HG03442 (cell line): ENCODE data around the gene TBC1D25.
"Not testable (repeated sequence)": the region's sequence is repeated elsewhere in the genome, so short reads cannot be mapped to it uniquely, and the experiment has no call there.

Experiments used
- ATAC-seq: cut with Tn5 transposase; IDR thresholded peaks from one replicate; pipeline ENCODE4 v1.9.1; 2021; ENCODE audit warnings: mild to moderate bottlenecking, moderate library complexity; ENCODE audit not compliant: unreplicated experiment

Gene TBC1D25

DNA sequence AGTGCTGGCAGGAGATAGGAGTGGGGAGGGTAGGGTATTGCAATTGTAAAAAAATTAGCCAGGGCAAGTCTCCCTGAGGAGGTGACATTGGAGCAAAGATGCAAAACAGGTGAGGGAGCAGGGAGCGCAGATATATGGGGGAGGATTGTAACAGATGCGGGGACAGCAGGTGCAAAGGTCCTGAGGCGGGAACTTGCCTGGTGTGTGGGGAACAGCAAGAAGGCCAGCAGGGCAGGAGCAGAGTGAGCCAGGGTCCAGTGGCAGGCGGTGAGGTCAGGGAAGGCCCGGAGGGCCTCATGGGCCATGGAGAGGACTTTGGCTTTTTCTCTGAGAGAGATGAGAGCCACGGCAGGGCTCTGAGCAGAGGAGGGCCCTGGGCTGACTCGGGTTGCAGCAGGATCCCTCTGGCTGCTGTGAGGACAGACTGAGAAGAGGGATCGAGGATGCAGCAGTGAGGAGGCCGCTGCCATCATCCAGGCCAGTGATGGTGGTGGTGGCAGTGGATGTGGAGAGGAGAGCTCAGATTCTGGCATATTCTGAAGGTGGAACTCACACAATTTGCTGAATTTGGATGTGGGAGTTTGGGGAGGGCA is 24.6 kb upstream of the TBC1D25 start:
- no peak for ATAC-seq

DNA sequence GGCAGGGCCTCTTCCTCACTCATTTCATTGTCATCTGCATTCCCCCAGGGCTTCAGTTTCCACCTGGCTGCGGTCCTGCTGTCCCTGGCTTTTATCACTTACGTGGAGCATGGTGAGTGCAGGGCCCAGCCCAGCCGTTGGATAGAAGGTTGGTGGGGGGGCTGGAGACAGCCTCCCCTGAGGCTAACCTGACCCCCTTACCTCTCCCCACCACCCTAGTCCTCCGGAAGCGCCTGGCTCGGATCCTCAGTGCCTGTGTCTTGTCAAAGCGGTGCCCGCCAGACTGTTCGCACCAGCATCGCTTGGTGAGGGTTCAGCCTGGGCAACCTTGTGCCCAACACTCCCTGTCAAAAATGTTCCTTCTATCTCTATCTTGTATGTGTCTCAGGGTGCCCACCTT is 23.7 kb upstream of the TBC1D25 start:
- ATAC-seq: no peak

DNA sequence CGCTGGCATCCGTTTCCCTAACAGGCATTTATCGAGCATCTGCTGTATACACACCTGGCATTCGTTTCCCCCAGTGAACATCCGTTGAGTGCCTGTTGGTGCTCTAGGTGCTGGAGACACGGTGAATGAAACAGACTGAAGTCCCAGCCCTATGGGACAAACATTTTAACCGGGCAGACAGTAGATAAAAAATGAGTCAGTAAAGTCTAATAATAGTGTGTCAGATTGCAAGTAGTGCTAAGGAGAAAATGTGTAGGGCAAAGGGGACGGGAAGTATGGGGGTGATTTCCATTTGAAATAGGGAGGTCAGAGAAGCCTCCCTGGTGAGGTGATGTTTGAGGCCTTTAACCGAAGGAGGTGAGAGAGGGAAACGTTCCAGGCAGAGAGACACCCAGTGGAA is 23.2 kb upstream of the TBC1D25 start:
- ATAC-seq: no peak

DNA sequence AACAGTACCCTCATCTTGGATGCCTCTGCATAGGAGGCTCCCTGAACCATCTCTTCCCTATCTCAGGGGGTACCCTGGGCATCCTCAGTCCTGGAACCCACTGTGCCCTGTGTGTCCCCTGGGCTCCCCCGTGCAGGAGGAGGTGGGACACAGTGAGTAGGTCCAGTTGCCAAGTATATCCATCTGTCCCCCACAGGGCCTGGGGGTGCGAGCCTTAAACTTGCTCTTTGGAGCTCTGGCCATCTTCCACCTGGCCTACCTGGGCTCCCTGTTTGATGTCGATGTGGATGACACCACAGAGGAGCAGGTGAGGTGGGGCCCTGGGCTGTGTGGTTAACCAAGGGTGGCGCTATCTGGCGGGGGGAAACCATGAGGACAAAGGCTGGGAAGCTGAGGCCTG is 22.5 kb upstream of the TBC1D25 start:
- no peak for ATAC-seq

DNA sequence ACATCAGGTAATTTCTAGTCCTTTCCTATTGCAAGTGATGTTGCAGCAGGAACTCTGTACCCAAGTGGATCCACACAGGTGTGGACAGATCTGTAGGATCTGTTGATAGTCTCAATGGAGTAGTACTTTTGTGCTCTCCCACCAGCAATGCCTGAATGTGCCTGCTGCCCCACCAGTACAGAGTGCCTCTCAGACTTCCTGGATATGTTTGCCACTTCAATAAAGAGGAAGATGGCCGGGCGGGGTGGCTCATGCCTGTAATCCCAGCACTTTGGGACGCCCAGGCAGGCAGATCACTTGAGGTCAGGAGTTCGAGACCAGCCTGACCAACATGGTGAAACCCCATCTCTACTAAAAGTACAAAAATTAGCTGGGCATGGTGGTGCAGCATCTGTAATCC is 20.0 kb upstream of the TBC1D25 start:
- not testable (repeated sequence) for ATAC-seq

DNA sequence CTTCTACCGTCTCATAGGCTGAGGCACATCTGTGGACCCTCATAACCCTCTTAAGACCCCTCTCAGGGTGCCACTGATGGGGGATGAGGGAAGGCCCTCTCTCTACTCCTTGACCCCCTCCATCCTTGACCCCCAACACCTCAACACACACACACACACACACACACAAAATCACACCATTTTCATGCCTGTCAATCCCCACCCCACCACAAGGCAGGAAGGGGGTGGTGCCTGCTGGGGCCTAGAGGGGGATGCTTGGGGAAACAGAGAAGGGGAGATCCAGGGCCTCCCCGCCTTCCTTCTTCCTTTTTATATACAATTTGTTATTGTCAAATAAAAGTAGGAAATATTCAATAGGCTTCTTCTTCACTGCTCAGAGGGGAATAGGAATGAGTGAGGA is 19.1 kb upstream of the TBC1D25 start:
- ATAC-seq: no peak

DNA sequence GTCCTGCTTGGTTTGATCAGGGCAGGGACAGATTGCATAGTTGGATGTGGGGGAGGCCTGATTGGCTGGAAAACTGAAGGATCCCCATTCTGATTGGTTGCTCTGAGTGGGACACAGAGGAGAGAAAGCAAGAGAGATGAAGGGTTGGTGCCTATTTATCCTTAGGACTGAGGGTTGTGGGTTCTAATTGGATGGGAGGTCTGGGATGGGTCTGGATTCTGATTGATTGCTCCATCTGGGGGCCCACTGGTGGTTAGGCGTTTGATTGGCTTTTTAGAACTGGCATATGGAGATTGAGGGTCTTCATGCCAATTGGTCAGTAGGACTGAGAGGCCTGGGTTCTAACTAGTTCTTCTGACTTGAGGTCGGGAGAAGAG is 18.6 kb upstream of the TBC1D25 start:
- no peak for ATAC-seq

DNA sequence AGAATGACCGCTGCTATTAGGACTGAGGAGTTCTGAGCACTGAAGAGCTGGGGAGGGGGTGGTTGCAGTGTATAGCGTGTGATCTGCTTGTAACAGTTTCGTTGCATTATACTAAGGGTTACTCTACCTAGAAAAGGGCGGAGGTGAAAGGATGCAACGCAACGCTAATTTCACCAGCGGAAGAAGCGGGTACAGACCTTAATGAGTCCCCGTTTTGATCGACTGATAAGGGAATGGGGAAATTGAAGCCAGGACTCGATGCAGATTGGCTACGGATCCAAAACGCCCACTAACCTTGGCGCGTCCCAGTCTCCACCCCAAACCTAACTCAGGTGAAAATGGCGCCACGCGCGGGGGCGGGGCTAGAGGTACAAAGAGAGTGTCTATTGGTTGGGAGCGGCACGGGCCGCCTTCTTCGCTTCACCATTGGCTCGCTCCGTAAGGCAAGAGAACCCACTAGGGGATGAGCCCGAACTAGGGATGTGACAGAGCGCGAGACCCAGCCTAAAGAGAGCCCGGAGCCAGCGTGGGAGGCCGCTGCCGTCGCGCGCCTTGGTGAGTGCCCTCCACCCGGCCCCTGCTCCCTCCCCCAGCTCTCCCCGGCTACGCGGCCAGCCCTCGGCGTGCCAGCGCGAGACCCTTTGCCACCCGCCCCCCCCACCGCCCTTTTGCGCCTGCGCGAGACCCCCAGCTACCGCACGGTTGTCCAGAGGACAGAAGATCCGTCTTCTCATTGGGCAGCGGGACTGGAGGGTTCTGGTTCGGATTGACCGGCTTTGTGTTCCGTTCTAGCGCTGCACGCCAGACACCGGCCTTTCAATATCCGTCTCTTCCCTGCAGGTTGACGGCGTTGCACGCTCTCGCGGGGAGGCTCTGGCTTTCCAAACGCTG is 17.9 kb upstream of the TBC1D25 start, which contains the start of gene EBP:
Gene EBP (plus strand): TSS at position 456 of the 891 bp plus-strand sequence. CDS start 1,964 bp downstream, outside the sequence.
- ATAC-seq: peak; percentile 98

DNA sequence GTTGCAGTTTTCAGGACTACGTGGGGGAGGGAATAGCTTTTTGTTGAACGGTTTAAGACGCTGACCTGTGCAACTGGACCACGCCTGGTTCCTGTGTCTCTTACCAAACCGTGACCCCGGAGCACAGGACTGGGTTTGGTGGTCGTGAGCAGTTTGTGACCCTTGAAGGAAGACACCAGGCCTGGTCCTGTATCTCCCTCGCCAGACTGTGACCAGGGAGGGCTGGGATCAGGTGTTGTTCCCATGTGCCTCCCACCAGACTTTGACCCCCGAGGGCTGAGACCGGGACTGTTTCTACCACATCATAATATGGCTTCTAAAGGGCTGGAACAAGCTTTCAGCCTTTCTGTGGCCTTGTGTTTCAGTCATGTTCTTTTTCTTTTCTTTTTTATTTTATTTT is 17.2 kb upstream of the TBC1D25 start:
- ATAC-seq: no peak

DNA sequence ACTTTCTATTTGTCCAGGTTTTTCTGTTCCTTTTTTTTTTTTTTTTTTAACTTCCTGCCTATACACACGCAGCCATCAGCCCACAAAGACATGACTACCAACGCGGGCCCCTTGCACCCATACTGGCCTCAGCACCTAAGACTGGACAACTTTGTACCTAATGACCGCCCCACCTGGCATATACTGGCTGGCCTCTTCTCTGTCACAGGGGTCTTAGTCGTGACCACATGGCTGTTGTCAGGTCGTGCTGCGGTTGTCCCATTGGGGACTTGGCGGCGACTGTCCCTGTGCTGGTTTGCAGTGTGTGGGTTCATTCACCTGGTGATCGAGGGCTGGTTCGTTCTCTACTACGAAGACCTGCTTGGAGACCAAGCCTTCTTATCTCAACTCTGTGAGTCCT is 15.8 kb upstream of the TBC1D25 start:
- ATAC-seq: no peak

DNA sequence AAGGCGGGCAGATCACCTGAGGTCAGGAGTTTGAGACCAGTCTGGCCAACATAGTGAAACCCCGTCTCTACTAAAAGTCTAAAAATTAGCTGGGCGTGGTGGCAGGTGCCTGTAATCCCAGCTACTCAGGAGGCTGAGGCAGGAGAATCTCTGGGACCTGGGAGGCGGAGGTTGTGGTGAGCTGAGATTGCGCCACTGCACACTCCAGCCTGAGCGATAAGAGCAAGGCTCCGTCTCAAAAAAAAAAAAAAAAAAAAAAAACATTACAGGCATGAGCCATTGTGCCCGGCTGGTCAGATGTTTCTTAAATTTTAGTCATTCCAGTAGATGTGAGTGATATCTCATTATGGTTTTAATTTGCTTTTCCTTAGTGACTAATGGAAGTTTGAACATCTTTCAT is 13.7 kb upstream of the TBC1D25 start:
- not testable (repeated sequence) for ATAC-seq

DNA sequence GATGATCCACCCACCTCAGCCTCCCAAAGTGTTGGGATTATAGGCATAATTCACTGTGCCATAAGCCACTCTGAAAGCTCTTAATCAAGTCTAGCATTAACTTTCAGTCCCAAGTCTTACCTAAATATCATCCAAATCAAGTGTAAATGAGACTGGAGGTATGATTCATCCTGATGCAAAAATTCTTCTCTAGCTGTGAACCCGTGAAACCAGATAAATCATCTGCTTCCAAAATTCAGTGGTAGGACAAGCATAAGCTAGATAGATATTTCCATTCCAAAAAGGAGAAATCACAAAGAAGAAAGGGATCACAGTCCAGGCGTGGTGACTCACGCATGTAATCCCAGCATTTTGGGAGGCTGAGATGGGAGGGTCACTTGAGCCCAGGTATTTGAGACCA is 8.8 kb upstream of the TBC1D25 start:
- ATAC-seq: no peak

DNA sequence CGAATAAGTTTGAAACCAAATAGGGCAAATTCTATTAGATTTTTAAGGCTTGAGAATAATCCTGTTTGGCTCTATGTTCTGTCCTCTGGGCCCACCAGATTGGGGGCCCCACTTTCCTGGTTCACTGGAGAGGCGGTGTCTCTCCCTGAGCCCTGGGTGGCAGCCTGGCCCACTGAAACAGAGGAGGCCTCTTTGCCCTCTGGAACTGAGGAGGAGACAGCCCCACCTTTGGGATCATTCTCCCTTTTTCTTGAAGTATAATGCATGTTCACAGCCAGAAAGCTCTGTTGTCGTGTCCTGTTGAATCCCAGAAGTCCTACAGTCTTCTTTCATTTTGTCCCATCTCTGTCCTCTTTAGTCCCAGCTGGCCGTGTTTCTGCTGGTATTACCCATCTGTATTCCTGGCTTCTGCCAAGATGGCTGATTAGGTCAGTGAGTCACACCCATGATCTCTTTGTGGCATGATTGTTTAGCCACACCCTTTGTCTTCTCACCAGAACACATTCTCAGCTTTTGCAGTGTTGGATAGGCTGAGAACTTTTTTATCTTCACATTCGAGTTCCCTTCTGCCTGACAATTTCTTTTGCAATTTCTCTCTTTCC is 8.1 kb upstream of the TBC1D25 start:
- no peak for ATAC-seq

DNA sequence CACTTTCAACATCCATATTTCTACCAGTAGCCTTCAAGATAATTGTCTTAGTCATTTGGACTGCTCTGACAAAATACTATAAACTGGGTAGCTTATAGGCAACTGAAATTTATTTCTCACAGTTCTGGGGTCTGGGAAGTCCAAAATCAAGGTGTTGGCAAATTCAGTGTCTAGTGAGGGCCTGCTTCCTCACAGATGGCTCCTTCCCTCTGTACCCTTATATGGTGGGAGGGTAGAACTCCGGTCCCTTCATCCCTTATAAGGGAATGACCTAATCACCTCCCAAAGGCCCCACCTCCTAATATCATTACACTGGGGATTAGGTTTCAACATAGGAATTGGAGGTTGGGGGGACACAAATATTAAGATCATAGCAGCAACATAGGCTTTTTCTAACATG is 7.4 kb upstream of the TBC1D25 start:
- no peak for ATAC-seq

DNA sequence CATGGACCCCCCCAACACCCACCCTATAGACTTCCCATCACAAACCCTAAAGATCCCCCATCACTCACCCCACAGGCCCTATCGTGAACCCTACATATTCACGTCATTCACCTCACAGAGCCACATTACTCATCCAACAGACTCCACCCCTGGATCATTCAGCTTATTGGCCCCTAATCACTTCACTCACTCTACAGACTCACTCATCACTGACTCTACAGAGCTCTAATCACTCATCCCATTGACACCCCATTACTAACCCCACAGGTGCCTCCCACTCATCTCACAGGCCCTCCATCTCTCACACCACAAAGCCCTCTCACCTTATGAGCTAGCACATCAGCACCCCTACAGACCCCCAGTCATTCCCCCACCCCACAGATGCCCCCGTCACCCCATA is 6.3 kb upstream of the TBC1D25 start:
- no peak for ATAC-seq

DNA sequence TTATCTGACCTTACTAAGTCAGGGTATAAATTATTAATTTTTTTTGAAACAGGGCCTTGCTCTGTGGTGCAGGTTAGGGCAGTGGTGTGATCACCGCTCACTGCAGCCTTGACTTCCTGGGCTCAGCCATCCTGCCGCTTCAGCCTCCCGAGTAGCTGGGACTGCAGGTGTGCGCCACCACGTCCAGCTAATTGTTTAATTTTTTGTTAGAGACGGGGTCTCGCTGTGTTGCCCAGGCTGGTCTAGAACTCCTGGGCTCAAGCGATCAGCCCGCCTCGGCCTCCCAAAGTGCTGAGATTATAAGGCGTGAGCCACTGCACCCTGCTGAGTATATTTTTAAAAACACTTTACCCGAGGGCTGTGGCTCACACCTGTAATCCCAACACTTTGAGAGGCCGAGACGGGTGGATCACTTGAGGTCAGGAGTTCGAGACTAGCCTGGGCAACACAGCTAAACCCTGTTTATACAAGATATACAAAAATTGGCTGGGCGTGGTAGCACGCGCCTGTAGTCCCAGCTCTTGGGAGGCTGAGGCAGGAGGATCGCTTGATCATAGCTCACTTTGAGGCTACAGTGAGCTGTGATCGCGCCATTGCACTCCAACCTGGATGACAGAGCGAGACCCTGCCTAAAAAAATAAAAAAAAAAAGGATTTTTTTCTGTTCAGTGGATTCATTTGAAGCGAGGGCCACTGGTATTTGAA is 721 bp upstream of the TBC1D25 start:
- ATAC-seq: no peak

DNA sequence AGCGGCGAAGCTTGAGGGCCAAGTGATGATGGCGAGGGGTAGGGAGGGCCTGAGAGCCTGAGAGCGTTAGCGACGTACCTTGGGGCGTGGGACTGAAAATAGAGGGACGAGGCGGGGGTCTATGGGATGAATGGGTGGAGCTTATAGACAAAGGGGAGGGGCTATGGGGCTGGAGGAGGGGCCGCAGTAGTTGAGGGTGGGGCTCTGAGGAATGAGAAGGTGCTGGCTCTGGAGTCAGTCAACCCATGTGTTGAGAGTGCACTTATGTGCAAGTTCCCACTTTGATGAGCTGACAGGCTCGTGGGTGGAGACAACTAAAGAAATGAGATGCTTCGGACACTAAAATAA is 488 bp downstream of the TBC1D25 start:
- ATAC-seq: peak; percentile 34

DNA sequence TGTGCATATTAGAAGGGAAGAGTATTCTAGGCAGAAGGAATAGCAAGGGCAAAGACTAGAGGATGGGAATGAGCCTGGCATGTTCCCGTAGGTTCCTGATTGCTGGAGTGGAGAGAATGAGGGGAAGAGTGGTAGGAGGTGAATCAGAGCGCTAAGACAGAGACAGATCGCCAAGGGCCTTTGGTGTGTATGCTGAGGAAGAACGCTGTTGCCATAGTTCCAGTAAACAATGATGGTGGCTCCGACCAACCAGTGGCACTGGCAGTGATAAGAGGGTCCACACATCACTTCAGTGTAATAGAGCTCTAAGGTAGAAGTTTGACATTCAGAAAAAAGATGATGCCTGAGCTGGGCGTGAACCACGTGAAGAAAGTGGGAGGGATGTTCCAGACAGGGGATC is 966 bp downstream of the TBC1D25 start:
- no peak for ATAC-seq

DNA sequence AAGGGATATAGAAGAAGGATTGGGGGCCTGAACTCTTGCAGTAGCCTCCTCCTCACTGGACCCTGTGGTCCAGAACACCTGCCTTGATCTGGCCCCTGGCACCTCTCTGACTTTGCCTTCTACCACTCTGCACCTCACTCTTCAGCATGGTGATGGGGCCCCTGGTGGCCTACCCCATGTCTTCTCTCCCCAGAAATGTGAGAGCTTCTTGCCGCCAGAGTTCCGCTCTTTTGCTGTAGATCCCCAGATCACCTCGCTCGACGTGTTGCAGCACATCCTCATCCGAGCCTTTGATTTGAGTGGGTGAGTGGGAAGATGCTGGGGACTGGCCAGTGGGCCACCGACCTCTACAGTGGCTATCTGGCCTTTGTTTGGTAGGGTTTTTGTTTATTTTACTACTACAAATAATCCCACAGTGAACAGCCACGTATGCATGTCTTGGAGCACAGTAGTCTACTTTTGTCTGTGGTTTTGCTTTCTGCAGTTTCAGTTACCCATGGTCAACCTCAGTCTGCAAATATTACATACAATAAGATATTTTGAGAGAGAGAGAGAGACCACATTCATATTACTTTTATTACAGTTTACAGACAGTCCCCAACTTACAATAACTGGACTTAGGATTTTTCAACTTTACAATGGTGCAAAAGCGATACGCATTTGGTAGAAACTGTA is 1.8 kb downstream of the TBC1D25 start:
- no peak for ATAC-seq

DNA sequence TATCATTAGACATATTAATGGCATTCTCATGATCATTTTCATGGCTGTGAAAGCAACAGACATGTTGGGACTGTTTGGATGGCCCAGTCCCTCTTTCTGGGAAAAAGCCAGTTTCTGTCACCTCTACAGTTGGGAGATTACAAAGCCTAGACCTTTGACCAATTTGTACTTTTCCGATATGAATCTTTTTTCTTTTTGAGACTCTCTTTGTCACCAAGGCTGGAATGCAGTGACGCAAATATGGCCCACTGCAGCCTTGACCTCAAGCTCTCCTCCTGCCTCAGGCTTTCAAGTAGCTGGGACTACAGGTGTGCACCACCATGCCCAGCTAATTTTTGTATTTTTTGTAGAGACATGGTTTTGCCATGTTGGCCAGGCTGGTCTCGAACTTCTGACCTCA is 9.4 kb downstream of the TBC1D25 start:
- ATAC-seq: no peak

DNA sequence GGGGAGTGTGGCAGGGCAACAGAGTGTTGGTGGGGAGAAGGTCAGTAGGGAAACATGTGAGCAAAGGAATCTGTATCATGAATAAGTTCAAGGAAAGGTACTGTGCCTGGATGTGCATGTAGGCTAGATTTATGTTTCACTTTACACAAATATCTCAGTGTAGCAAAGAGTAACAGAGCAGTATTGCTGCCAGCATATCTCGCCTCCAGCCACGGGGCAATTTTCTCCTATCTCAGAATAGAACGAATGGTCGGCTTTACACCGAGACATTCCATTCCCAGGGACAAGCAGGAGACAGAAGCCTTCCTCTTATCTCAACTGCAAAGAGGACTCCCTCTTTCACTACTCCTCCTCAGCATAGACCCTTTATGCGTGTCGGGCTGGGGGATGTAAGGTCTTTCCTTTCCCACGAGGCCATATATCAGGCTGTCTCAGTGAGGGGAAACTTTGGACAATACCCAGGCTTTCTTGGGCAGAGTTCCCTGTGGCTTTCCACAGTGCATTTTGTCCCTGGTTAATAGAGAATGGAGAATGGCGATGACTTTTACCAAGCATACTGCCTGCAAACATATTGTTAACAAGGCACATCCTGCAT is 16.3 kb downstream of the TBC1D25 start:
- ATAC-seq: not testable (repeated sequence)
